Stimulated activated naive CD8-positive, alpha-beta T cell treated with anti-CD3 and anti-CD28 coated beads, Interleukin-15, amount 100 ng/mL, for 72 hours (primary cell): ENCODE measurements around the gene SLC10A7.

Source experiments
- ATAC-seq: fragments of 150-1000 bp; cut with Tn5 transposase; 2 replicates; pipeline ENCODE4 v1.10.0; 2021; ENCODE audit warnings: mild to moderate bottlenecking, moderate library complexity
- DNase-seq, 2 donors: peaks; one replicate each; pipeline ENCODE4 v3.0.0; 2021 to 2022
- H3K27ac Mint-ChIP-seq, 2 donors: one replicate each; pipeline ENCODE4 v1.8.0; 2022; ENCODE audit warnings: mild to moderate bottlenecking in 2 of 2, mixed read lengths in 2 of 2, moderate library complexity in 2 of 2
- H3K27me3 Mint-ChIP-seq: one replicate; pipeline ENCODE4 v1.8.0; 2022; ENCODE audit warnings: mixed read lengths
- H3K4me1 Mint-ChIP-seq: one replicate; pipeline ENCODE4 v1.8.0; 2022; ENCODE audit warnings: mild to moderate bottlenecking, mixed read lengths
- H3K4me3 Mint-ChIP-seq, 2 donors: one replicate each; pipeline ENCODE4 v1.8.0; 2022; ENCODE audit warnings: mild to moderate bottlenecking in 2 of 2, mixed read lengths in 2 of 2, moderate library complexity in 1 of 2
- H3K9me3 Mint-ChIP-seq, 2 donors: one replicate each; pipeline ENCODE4 v1.8.0; 2022; ENCODE audit warnings: mixed read lengths in 2 of 2

SLC10A7 gene

GRCh38 chr4:146235654-146236177 lies 286.0 kb downstream of the SLC10A7 start:
- Mint-ChIP-seq H3K27me3 (peaks cover 8% of the 10 kb centered on the region), H3K4me1 (no peaks in the 10 kb centered on the region), H3K27ac (no peak overlapping the region), H3K4me3 (no peak overlapping the region), H3K9me3 (peaks cover 0 to 10% of the 10 kb centered on the region in 2 donors)
- ATAC-seq: no peak
- no peak for DNase-seq

GRCh38 chr4:146232131-146232722 lies 289.5 kb downstream of the SLC10A7 start:
- H3K4me1 Mint-ChIP-seq: no peaks in the 10 kb centered on the region
- ATAC-seq: no peak
- DNase-seq: no peak
- H3K9me3 Mint-ChIP-seq: peaks cover 0 to 10% of the 10 kb centered on the region in 2 donors
- no peak overlapping the region for H3K27ac Mint-ChIP-seq
- H3K4me3 Mint-ChIP-seq: no peak overlapping the region
- peaks cover 8% of the 10 kb centered on the region for H3K27me3 Mint-ChIP-seq

GRCh38 chr4:146229406-146229805 lies 292.3 kb downstream of the SLC10A7 start:
- no peaks in the 10 kb centered on the region for H3K4me1 Mint-ChIP-seq
- H3K27ac Mint-ChIP-seq: peak overlapping the region; percentile 10 to 51

GRCh38 chr4:146224326-146224966 lies 297.3 kb downstream of the SLC10A7 start:
- Mint-ChIP-seq H3K9me3 (no peaks in the 10 kb centered on the region), H3K27me3 (no peaks in the 10 kb centered on the region), H3K4me1 (no peaks in the 10 kb centered on the region), H3K27ac (peak overlapping the region in 1 of 2 donors; percentile 20), H3K4me3 (no peak overlapping the region)
- no peak for DNase-seq
- ATAC-seq: no peak

More at GRCh38 chr4:146229406-146229805, 292.3 kb downstream of the SLC10A7 start:
- ATAC-seq (no peak), DNase-seq (no peak)
- H3K4me3 Mint-ChIP-seq: no peak overlapping the region
- H3K27me3 Mint-ChIP-seq: no peaks in the 10 kb centered on the region
- H3K9me3 Mint-ChIP-seq: peaks cover 0 to 10% of the 10 kb centered on the region in 2 donors

- no peak overlapping the region for H3K4me3 Mint-ChIP-seq
- no peak for ATAC-seq
- no peak for DNase-seq
- no peak overlapping the region for H3K27ac Mint-ChIP-seq
- no peaks in the 10 kb centered on the region for H3K4me1 Mint-ChIP-seq
- H3K9me3 Mint-ChIP-seq: no peaks in the 10 kb centered on the region
- no peaks in the 10 kb centered on the region for H3K27me3 Mint-ChIP-seq
Observed at GRCh38 chr4:146222313-146222712, 299.4 kb downstream of the SLC10A7 start.

GRCh38 chr4:146214238-146214637 lies 307.5 kb downstream of the SLC10A7 start, which contains the start of gene REELD1:
Gene REELD1 (plus strand): TSS chr4:146214538. CDS start chr4:146216953, 2,415 bp downstream.
- H3K27me3 Mint-ChIP-seq: no peaks in the 10 kb centered on the region
- no peaks in the 10 kb centered on the region for H3K4me1 Mint-ChIP-seq
- DNase-seq (no peak), ATAC-seq (no peak)
- H3K4me3 Mint-ChIP-seq: no peak within 1 kb of the TSS
- H3K9me3 Mint-ChIP-seq: no peaks in the 10 kb centered on the region
- H3K27ac Mint-ChIP-seq: no peak within 1 kb of the TSS

GRCh38 chr4:146212781-146213180 lies 309.0 kb downstream of the SLC10A7 start:
- no peak for ATAC-seq
- Mint-ChIP-seq H3K4me1 (no peaks in the 10 kb centered on the region), H3K4me3 (no peak overlapping the region), H3K27me3 (no peaks in the 10 kb centered on the region), H3K9me3 (no peaks in the 10 kb centered on the region), H3K27ac (no peak overlapping the region)
- no peak for DNase-seq

GRCh38 chr4:146211440-146211839 lies 310.3 kb downstream of the SLC10A7 start:
- ATAC-seq: no peak
- H3K4me1 Mint-ChIP-seq: no peaks in the 10 kb centered on the region
- no peak overlapping the region for H3K27ac Mint-ChIP-seq
- DNase-seq: no peak
- H3K9me3 Mint-ChIP-seq: no peaks in the 10 kb centered on the region
- no peaks in the 10 kb centered on the region for H3K27me3 Mint-ChIP-seq
- H3K4me3 Mint-ChIP-seq: no peak overlapping the region

GRCh38 chr4:146210890-146211289 lies 310.9 kb downstream of the SLC10A7 start:
- H3K4me3 Mint-ChIP-seq: no peak overlapping the region
- no peaks in the 10 kb centered on the region for H3K9me3 Mint-ChIP-seq
- H3K27me3 Mint-ChIP-seq: no peaks in the 10 kb centered on the region
- ATAC-seq (no peak), DNase-seq (no peak)
- H3K4me1 Mint-ChIP-seq: no peaks in the 10 kb centered on the region
- H3K27ac Mint-ChIP-seq: no peak overlapping the region

- peaks cover 0 to 4% of the 10 kb centered on the region in 2 donors for H3K9me3 Mint-ChIP-seq
- no peaks in the 10 kb centered on the region for H3K27me3 Mint-ChIP-seq
- no peak overlapping the region for H3K4me3 Mint-ChIP-seq
- no peak overlapping the region for H3K27ac Mint-ChIP-seq
- no peaks in the 10 kb centered on the region for H3K4me1 Mint-ChIP-seq
- DNase-seq (no peak), ATAC-seq (no peak)
Observed at GRCh38 chr4:146207410-146207809, 314.3 kb downstream of the SLC10A7 start.
